ENCODE results near the gene SLC25A29.
"Not testable (repeated sequence)": the region's sequence is repeated elsewhere in the genome, so short reads cannot be mapped to it uniquely, and the experiment has no call there.

SLC25A29 gene

GRCh38 chr14:100330388-100330931, 24.2 kb upstream of the SLC25A29 start:
- DNase-seq = no peak

DNA sequence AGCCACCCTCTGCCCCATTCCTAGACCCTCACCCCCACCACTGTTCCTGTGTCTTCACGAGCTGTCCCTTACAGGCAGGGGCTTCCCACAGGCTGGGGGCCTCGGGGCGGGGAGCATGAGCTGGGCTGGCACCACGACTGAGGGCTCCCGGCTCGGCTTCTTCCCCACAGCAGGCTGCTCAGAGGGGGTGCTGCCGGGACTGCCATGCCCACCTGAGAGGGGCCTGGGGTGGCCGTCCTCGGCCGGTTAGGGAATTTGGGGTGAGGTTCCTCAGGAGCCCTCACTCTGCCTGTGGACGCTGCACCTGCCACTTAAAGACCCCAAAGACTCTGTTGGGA, 23.7 kb upstream of the SLC25A29 start:
- no peak for DNase-seq

- DNase-seq = no peak
These were observed 23.2 kb upstream of the SLC25A29 start for GRCh38 chr14:100329233-100330006.

DNA sequence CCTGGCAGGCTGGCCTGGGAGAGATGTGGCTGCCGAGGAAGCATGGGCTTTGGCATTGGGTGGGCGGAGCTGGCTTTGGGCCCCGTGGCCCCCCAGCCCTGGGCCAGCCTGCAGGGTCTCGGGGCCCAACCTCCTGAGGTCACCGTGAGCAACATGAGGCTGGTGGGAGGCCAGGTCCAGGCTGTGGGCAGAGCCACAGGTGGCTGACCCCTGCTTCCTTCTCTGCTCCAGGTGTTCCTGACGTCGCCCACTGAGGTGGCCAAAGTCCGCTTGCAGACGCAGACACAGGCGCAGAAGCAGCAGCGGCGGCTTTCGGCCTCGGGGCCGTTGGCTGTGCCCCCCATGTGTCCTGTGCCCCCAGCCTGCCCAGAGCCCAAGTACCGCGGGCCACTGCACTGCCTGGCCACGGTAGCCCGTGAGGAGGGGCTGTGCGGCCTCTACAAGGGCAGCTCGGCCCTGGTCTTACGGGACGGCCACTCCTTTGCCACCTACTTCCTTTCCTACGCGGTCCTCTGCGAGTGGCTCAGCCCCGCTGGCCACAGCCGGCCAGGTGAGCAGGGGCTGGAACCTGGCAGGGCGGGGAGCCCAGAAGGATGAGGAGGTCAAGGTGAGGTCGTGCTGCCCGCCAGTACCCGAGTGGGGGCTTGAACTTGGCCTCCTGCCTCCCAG, 22.4 kb upstream of the SLC25A29 start:
- DNase-seq = no peak

- no peak for DNase-seq
These were observed 20.9 kb upstream of the SLC25A29 start for GRCh38 chr14:100327128-100327527.

- no peak for DNase-seq
These were observed 19.7 kb upstream of the SLC25A29 start for GRCh38 chr14:100325958-100326357.

DNA sequence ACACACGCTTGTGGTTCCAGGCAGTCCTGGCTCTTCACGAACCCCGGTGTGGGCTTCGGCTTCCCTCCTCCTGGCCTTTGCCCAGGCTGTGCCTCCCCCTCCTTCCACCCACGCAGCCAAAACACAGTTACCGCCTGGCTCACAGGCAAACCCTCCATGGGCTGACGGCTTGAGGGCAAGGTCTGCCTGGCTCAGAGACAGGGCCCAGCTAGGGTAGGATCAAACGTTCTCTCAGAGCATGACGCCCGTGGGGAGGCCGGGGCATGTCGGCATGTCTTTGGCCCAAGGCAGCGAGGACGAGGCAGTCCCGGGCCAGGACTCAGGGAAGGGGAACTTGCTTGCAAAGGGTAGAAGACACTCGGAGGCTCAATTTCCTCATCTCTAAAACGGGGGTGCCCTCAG, 19.0 kb upstream of the SLC25A29 start:
- no peak for DNase-seq

DNA sequence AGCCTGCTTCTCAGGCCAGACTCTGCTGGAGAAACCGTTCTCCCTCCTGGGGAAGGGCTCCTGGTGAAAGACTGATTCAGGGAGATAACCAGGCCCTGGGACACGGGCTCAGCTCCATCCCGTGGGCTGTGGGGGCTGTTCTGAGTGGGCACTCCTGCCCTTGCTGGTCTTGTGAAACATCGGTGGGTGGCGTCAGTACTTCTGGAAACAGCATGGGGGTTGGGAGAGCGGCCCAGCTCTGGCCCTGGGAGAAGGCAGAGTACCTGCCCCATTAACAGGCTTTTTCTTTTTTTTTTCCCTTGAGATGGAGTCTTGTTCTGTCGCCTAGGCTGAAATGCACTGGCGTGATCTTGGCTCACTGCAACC, 17.7 kb upstream of the SLC25A29 start:
- no peak for DNase-seq

DNA sequence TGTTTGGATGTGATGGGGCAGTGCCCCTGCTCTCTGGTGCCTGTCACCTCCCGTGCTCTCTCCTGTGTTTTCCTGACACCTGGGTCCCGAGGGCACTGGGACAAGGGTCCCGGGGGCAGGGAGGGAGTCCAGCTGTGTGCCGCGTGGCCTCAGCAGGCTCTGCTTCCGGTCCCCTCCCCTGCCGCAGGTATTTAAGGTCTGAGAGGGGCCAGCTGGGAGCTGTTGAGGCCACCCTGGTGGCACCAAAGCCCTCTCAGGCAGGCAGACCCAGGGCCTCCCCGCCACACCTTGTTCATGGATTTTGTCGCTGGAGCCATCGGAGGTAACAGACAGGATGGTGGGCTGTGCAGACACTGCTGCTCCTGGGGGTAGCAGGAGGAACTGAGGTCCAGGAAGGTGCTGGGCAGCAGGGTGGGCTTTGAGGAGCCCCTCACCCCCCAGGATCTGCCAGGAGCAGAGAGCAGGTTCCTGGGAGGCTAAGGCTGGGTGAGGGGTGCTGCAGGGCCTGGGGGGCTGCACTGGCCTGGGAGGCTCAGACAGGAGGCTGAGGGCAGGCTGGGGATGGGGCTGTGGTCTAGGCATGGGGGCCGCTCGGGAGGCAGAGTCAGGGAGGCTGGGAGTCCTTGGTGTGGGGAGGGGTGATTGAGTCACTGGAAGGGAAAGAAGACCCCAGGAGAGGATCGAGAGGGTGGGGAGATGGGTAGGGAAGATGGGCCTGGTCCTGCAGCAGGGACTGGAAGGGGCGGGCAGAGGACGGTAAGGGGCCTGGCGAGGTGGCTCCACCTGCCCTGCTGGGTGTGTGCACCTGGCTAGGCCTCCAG, 17.1 kb upstream of the SLC25A29 start, which contains the start of gene SLC25A47:
TSS of gene SLC25A47 (plus strand) at position 219 of the 821 bp plus-strand sequence. CDS start at position 295, 76 bp downstream.
- DNase-seq = no peak

DNA sequence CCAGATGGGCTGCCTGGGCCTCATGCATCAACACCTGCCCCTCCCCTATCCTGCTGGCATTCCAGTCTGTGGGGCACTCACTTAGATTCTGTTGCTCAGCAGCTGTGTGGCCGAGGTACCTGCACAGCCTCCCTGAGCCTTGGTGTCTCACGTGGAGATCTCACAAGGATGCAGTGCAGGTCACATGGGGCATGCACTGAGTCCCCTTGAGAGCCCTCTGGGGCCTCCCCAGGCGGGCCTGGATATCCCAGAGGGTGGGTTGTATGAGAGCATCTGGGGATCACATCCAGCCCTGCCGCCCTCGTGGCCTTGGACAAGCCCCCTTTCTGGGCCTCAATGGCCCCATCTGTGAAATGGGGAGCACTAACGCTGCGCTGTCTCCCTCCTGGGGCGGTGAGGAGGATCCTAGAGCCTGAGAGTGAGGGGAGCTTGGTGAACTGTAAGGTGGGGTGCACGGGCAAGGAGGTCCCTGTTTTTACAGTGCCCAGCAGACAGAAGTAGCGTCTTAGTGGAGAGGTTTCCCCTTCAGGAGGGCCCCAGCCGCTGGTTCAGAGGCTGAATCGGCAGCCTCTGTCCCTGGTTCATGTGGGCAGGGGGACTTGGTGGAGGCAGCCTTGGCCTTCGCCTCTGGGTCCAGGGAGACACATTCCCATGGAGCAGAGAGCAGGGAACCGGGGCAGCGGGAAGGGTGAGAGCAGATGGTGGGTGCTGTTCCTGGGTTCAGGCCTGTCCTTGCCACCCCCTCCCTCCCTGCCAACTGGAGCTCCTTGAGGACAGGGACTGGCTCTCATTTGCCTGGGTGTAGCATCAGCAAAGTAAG, 16.1 kb upstream of the SLC25A29 start:
- no peak for DNase-seq

DNA sequence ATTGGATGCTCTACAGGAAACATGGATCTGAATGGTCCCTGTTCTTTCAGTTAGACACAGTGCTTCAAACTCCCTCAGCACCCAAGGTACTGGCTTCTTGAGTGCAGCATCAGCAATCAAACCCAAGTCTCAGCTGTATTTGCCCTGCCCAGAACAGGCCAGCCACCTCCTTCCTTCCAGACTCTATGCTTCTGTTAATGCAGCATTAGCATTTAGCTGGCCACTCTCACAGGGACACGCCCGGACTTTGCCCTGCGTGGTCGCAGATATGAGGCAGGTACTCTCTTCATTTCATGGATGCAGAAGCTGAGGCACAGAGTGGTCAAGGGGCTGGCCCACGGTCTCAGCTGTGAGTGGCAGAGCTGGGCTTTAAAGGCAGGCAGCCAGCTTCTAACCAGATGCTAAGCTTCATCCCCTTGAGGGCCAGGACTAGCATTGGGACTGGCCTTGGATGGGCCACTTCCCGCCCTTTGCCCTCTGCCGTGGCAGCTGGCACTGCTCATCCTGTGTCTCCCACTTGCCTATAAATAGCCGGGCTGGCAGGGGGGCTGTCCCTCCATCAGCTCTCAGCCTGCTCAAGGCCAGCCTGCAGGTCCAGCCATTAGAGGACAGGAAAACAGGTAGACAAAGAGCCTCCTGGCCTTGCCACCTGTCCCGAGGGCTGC, 15.4 kb upstream of the SLC25A29 start:
- no peak for DNase-seq

DNA sequence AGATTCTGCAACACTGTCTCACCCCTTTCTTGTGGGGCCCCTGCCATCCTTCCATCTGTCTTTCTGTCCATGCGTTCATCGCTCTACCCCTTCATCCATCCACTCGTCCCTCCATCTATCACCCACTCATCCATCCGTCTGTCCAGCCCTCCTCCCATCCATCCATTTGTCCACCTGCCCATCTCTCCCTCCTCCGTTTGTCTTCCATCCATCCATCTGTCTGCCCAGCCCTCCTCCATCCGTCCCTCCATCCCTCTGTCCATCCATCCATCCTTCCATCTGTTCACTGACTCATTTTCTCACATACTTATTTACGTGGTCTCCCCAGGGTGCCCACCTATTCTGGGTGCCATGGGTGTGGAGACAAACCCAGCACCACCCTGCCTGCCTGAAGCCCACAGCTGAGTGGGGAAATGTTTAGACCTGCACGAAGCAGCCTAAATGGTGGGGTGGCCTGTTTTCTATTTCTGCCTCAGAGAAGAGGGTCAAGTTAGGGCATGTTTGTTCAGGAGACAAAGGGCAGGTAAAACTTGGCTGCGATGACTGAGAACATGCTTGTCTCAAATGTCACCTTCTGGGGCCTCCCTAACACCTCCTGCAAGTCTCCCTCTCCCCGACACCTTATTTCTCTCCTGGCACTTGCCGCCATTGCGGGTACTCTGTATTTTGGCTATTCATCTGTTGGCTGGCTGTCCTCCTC, 14.1 kb upstream of the SLC25A29 start:
- DNase-seq = no peak

DNA sequence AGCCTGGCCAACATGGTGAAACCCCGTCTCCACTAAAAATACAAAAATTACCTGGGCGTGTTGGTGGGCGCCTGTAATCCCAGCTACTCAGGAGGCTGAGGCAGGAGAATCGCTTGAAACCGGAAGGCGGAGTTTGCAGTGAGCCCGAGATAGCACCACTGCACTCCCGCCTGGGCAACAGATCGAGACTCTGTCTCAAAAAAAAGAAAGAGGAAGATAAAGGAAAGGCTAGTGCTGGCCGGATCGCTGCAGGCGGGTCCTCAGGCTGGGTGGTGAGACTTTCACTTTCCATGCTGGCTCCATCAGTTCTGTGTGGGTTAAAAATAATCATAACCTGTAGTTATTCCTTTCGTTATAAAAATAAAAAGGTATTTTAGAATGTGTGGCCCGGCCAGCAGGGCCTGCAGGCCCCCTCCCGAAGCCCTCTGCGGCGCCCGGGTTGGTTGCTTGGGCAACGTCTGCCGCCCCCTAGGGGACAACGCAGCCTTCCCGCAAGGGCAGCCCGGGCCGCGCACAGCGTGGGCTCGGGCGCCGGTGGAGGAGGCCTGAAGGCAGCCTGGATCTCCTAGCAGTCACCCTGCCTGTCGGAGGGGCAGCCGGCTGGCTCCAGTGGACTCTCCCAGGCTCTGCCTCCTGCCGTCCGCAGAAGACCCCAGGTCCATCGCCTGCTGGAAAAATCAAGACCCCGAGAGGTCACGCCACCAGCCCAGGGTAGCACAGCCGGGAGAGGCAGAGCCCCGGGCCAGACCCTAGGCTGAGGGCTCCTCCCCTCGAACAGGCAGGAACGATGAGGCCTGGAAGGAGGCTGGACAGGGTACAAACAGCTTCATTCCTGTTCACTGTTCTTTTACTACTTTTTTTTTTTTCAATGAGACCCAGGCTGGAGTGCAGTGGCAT, 11.9 kb upstream of the SLC25A29 start:
- no peak for DNase-seq

GRCh38 chr14:100317389-100317788, 11.1 kb upstream of the SLC25A29 start:
- peak; percentile 0 for DNase-seq

DNA sequence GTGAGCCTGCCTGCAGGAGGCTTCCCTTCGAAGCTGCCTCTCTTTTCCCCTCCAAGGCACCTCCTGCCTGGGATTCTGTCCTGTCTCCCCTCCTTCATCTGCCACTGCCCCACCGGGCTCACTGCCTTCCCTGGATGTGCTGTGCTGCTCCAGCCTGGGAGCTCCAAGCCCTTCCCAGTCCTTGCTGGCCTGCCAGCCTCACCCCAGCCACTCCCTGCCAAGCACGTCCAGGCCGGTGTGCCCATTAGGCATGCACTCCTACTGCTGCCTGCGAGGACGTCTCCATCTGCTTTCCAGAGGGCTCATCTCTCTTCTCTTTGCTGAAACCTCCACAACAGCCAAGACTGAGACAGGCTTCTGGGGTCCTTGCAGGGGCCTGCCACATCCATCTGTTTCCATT, 8.5 kb upstream of the SLC25A29 start:
- no peak for DNase-seq

DNA sequence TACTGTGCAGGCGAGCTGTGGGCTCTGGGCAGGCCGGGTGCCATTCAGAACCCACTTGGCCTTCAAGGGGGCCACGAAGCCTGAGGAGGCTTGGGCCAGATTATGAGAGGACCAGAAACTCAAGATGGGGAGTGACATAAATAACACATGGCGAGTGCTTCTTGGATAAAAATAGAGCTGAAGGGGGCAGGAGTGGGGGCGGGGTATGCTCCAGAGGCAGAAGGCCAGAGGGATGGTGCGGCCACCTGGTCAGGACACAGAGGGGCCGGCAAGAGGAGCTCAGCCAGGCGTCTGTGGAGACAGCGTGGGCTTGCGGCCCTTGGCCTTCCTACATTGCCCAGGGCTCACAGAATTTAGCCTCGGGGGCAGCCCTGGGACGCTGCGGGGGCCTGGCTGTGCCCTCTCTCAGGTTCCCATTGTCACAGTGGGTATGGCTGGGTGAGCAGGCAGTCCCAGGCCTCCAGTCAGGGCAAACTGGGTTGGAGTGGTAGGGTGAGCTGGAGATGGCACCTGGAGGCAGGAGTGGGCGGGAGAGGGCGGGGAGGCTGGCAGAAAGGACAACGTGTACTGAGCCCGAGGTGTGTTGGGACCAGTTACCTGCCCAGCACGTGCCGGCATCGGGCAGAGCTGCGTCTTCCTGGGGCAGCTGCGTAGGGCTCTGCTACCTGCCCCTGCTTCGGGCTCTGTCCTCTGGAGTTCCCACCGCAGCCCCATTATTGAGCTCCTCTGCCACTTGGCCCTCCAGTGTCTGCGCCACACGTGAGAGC, 7.4 kb upstream of the SLC25A29 start:
- DNase-seq = no peak

DNA sequence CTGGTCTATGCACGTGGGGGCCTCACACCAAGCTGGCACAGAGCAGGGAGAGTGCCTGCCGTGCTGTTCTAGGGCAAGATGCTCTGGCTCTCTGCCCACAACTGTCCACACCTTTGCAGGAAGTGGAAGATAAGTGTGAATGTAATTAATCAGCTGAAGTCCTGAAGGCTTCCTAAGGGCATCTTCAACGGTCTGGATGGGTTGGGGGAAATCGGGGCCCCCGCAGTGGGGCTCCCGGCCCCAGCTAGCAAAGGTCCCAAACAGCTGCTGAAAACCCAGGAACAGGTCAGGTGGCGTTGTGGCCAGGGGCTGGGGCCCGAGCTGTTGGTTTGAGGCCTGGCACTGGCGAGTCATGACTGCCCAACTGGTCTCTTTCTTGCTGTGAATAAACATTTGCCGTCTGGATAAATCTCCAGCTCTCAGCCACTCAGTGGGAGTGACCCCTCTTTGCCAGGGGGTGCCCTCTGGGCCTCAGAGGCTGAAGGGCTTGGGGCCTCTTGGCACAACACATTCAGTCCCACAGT, 6.7 kb upstream of the SLC25A29 start:
- no peak for DNase-seq

- DNase-seq = not testable (repeated sequence)
These were observed 6.0 kb upstream of the SLC25A29 start for GRCh38 chr14:100312110-100312876.
